HFF-Myc (cell line): Measurements from ENCODE around the gene HDLBP.

Source experiments
- DNase-seq: peaks from one replicate; pipeline ENCODE4 v3.0.0-alpha.2; 2011; ENCODE audit warnings: low read depth; ENCODE audit errors: extremely low read depth
- H3K4me3 ChIP-seq: replicated peaks from 2 replicates; pipeline ENCODE4 v1.5.1; 2011; ENCODE audit warnings: low read depth, mild to moderate bottlenecking, control low read depth, low read length
- TF ChIP-seq, protein P1 (sequence below): IDR thresholded peaks from 2 replicates; pipeline ENCODE4 v1.5.1; 2012; ENCODE audit warnings: mild to moderate bottlenecking, low read depth, low read length, control low read depth; ENCODE audit errors: missing control alignments

The HDLBP gene

GRCh38 chr2:241177526-241178334 lies 137.7 kb downstream of the HDLBP start:
- H3K4me3 ChIP-seq = no peak overlapping the region
- TF ChIP-seq, protein P1, sequence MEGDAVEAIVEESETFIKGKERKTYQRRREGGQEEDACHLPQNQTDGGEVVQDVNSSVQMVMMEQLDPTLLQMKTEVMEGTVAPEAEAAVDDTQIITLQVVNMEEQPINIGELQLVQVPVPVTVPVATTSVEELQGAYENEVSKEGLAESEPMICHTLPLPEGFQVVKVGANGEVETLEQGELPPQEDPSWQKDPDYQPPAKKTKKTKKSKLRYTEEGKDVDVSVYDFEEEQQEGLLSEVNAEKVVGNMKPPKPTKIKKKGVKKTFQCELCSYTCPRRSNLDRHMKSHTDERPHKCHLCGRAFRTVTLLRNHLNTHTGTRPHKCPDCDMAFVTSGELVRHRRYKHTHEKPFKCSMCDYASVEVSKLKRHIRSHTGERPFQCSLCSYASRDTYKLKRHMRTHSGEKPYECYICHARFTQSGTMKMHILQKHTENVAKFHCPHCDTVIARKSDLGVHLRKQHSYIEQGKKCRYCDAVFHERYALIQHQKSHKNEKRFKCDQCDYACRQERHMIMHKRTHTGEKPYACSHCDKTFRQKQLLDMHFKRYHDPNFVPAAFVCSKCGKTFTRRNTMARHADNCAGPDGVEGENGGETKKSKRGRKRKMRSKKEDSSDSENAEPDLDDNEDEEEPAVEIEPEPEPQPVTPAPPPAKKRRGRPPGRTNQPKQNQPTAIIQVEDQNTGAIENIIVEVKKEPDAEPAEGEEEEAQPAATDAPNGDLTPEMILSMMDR = no peak
- DNase-seq = no peak
